ENCODE measurements around the gene B9D1. TPM values are rescaled to one million over a fixed set of nuclear protein-coding genes. Genes with fewer than 3 reads are reported as not detected.

B9D1 gene
- total RNA-seq, 3 donors from 2014 or later (not counting 1 experiment from before 2014, with no cell fraction given), result 3.1 to 7.5 (median 3.7) TPM

- intact Hi-C loops (cut with micrococcal nuclease), result no loop called here
- ATAC-seq (no peak), DNase-seq (no peak)
- no peaks in the 10 kb centered on the region for H3K9me3 ChIP-seq (ENCODE audit: control insufficient read depth, insufficient read depth, low read length)
- H3K27ac ChIP-seq (ENCODE audit: low read length), result no peak overlapping the region
- no peak overlapping the region for H3K27ac Mint-ChIP-seq
- peaks cover 3% of the 10 kb centered on the region for H3K27me3 ChIP-seq (ENCODE audit: control insufficient read depth, insufficient read depth, low read length)
- H3K9me3 Mint-ChIP-seq, result no peaks in the 10 kb centered on the region
- H3K4me1 Mint-ChIP-seq, result peaks cover 8 to 31% of the 10 kb centered on the region in 2 donors
- H3K36me3 ChIP-seq (ENCODE audit: control insufficient read depth, insufficient read depth, low read length), result peaks cover 39% of the 10 kb centered on the region
- no peak for TF ChIP-seq CTCF (IDR thresholded peaks at IDR 0.05)
- 97% methylated on average over 9 of the region's 9 CpGs for WGBS (ENCODE audit: insufficient coverage)
- H3K36me3 Mint-ChIP-seq, result no peaks in the 10 kb centered on the region
- H3K4me3 Mint-ChIP-seq, result no peak overlapping the region
- peaks cover 0 to 3% of the 10 kb centered on the region in 2 donors for H3K27me3 Mint-ChIP-seq (ENCODE audit: low read depth in 2 of 2)
- H3K4me3 ChIP-seq (ENCODE audit: low read length), result no peak overlapping the region
- peaks cover 13% of the 10 kb centered on the region for H3K4me1 ChIP-seq (ENCODE audit: control insufficient read depth, insufficient read depth, low read length)
Measured at GRCh38 chr17:19385521-19385983, 23.0 kb upstream of the B9D1 start.

DNA sequence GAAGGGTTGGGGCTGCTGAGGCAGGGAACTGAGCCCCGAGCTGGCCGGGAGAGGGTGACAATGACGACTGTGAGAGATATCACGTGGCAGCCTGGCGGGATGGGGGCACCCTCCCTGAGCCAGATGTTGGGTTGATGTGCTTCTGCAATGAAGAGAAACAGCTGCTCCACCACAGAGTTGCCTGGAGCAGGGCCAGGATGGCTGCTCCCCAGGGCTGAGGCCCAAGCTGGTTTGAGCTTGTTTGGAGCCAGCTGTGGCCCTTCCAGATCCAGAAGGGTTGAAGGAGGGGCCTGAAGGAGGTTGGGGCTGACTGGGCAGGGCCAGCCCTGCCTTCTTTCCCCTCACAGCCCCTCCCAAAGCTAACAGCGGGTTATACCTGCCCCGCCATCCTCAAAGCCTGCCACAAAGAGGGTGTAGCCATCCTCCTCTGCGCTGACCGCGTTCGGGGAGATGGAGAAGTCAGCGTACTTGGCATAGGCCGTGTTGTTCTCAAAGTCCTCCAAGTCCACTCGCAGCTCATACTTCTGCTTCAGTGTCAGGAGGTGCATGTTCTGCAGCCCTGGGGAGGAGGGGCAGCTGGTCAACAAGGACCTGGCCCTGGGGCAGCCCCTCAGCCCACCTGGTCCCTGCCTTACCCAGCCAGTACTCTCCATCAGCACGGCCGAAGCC lies 22.3 kb upstream of the B9D1 start:
- Histone ChIP-seq H3K9me3 (ENCODE audit: control insufficient read depth, insufficient read depth, low read length) (no peaks in the 10 kb centered on the region), H3K27ac (ENCODE audit: low read length) (no peak overlapping the region), H3K4me1 (ENCODE audit: control insufficient read depth, insufficient read depth, low read length) (peaks cover 13% of the 10 kb centered on the region), H3K36me3 (ENCODE audit: control insufficient read depth, insufficient read depth, low read length) (peaks cover 46% of the 10 kb centered on the region), H3K4me3 (ENCODE audit: low read length) (no peak overlapping the region), H3K27me3 (ENCODE audit: control insufficient read depth, insufficient read depth, low read length) (peaks cover 3% of the 10 kb centered on the region)
- Mint-ChIP-seq H3K27ac (peak overlapping the region; percentile 71 to 80), H3K9me3 (no peaks in the 10 kb centered on the region), H3K4me1 (peaks cover 8 to 36% of the 10 kb centered on the region in 2 donors), H3K36me3 (no peaks in the 10 kb centered on the region), H3K27me3 (ENCODE audit: low read depth in 2 of 2) (peaks cover 0 to 3% of the 10 kb centered on the region in 2 donors), H3K4me3 (peak overlapping the region; percentile 17)
- intact Hi-C loops (cut with micrococcal nuclease), result no loop called here
- ATAC-seq (no peak), DNase-seq (no peak)
- TF ChIP-seq CTCF (IDR thresholded peaks at IDR 0.05), result no peak
- 52% methylated on average over 16 of the region's 16 CpGs for WGBS (ENCODE audit: insufficient coverage)

- intact Hi-C loops (cut with micrococcal nuclease), result no loop called here
Measured at GRCh38 chr17:19383681-19384470, 21.4 kb upstream of the B9D1 start.

More at GRCh38 chr17:19383681-19384470, 21.4 kb upstream of the B9D1 start:
- no peak overlapping the region for H3K27ac ChIP-seq (ENCODE audit: low read length)
- 95% methylated on average over 6 of the region's 6 CpGs for WGBS (ENCODE audit: insufficient coverage)
- H3K27me3 ChIP-seq (ENCODE audit: control insufficient read depth, insufficient read depth, low read length), result no peaks in the 10 kb centered on the region
- DNase-seq, result no peak
- no peak for ATAC-seq
- Mint-ChIP-seq H3K9me3 (no peaks in the 10 kb centered on the region), H3K4me1 (peaks cover 15 to 46% of the 10 kb centered on the region in 2 donors), H3K27me3 (ENCODE audit: low read depth in 2 of 2) (peaks cover 0 to 3% of the 10 kb centered on the region in 2 donors), H3K36me3 (no peaks in the 10 kb centered on the region), H3K4me3 (peak overlapping the region; percentile 17), H3K27ac (peak overlapping the region; percentile 71 to 80)
- no peak overlapping the region for H3K4me3 ChIP-seq (ENCODE audit: low read length)
- peaks cover 48% of the 10 kb centered on the region for H3K36me3 ChIP-seq (ENCODE audit: control insufficient read depth, insufficient read depth, low read length)
- H3K4me1 ChIP-seq (ENCODE audit: control insufficient read depth, insufficient read depth, low read length), result peaks cover 18% of the 10 kb centered on the region
- no peaks in the 10 kb centered on the region for H3K9me3 ChIP-seq (ENCODE audit: control insufficient read depth, insufficient read depth, low read length)
- TF ChIP-seq CTCF (IDR thresholded peaks at IDR 0.05), result no peak

All from natural killer cell (primary cell).